Ishikawa (cell line): Measurements from ENCODE around the gene ANGPT4.

Experiments
- CEBPB ChIP-seq: IDR thresholded peaks from 2 replicates; pipeline ENCODE4 v1.6.1; 2012
- CREB1 ChIP-seq: IDR thresholded peaks from 2 replicates; pipeline ENCODE4 v1.6.1; 2012; ENCODE audit warnings: low read depth
- EGR1 ChIP-seq: IDR thresholded peaks from 2 replicates; pipeline ENCODE4 v1.6.1; 2012
- EP300 ChIP-seq: IDR thresholded peaks from 2 replicates; pipeline ENCODE4 v1.6.1; 2012; ENCODE audit warnings: borderline replicate concordance
- FOXM1 ChIP-seq: IDR thresholded peaks from 2 replicates; pipeline ENCODE4 v1.6.1; 2012; ENCODE audit warnings: low read depth, borderline replicate concordance
- RAD21 ChIP-seq: IDR thresholded peaks from 2 replicates; pipeline ENCODE4 v1.6.1; 2012; ENCODE audit warnings: low read depth
- TAF1 ChIP-seq: IDR thresholded peaks from 2 replicates; pipeline ENCODE4 v1.6.1; 2012; ENCODE audit warnings: low read depth, mild to moderate bottlenecking
- TCF12 ChIP-seq: IDR thresholded peaks from 2 replicates; pipeline ENCODE4 v1.6.1; 2012; ENCODE audit warnings: low read depth
- TF ChIP-seq, protein P1 (sequence below): IDR thresholded peaks from 2 replicates; pipeline ENCODE4 v1.6.1; 2012; ENCODE audit warnings: low read depth, mild to moderate bottlenecking
- TF ChIP-seq, protein P2 (sequence below): IDR thresholded peaks from 2 replicates; pipeline ENCODE4 v1.6.1; 2012
- TF ChIP-seq, protein P3 (sequence below): IDR thresholded peaks from 2 replicates; pipeline ENCODE4 v1.6.1; 2012

DNA sequence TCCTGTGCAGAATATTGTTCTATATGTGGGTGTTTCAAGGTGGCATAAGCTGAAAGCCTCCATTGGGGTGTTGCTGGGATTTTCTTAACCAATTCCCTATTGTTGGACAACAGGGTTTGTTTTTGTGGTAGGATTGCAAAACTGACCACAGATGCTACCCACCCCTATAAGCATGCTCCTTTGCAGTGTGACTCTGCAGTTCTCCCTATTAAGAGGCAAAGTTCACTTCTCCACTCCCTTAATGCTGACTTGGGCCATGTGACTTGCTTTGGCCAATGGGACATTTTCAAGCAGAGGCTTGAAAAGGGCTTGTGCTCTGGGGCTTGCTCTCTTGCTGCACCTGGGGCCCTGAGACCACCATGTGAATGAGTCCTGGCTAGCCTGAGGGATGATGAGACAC lies 8.5 kb upstream of the ANGPT4 start:
- no peak for TF ChIP-seq TCF12
- TF ChIP-seq, protein P1, sequence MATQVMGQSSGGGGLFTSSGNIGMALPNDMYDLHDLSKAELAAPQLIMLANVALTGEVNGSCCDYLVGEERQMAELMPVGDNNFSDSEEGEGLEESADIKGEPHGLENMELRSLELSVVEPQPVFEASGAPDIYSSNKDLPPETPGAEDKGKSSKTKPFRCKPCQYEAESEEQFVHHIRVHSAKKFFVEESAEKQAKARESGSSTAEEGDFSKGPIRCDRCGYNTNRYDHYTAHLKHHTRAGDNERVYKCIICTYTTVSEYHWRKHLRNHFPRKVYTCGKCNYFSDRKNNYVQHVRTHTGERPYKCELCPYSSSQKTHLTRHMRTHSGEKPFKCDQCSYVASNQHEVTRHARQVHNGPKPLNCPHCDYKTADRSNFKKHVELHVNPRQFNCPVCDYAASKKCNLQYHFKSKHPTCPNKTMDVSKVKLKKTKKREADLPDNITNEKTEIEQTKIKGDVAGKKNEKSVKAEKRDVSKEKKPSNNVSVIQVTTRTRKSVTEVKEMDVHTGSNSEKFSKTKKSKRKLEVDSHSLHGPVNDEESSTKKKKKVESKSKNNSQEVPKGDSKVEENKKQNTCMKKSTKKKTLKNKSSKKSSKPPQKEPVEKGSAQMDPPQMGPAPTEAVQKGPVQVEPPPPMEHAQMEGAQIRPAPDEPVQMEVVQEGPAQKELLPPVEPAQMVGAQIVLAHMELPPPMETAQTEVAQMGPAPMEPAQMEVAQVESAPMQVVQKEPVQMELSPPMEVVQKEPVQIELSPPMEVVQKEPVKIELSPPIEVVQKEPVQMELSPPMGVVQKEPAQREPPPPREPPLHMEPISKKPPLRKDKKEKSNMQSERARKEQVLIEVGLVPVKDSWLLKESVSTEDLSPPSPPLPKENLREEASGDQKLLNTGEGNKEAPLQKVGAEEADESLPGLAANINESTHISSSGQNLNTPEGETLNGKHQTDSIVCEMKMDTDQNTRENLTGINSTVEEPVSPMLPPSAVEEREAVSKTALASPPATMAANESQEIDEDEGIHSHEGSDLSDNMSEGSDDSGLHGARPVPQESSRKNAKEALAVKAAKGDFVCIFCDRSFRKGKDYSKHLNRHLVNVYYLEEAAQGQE, result no peak
- no peak for TF ChIP-seq EP300
- TF ChIP-seq TAF1, result no peak
- TF ChIP-seq, protein P2, sequence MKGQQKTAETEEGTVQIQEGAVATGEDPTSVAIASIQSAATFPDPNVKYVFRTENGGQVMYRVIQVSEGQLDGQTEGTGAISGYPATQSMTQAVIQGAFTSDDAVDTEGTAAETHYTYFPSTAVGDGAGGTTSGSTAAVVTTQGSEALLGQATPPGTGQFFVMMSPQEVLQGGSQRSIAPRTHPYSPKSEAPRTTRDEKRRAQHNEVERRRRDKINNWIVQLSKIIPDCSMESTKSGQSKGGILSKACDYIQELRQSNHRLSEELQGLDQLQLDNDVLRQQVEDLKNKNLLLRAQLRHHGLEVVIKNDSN, result no peak
- no peak for TF ChIP-seq RAD21
- TF ChIP-seq CREB1, result no peak
- TF ChIP-seq, protein P3, sequence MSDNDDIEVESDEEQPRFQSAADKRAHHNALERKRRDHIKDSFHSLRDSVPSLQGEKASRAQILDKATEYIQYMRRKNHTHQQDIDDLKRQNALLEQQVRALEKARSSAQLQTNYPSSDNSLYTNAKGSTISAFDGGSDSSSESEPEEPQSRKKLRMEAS, result no peak
- TF ChIP-seq EGR1, result no peak
- TF ChIP-seq FOXM1, result no peak
- no peak for TF ChIP-seq CEBPB
